GM23338 (cell line): ENCODE results near the gene DNAJC11. TPM values are rescaled to one million over a fixed set of nuclear protein-coding genes. Genes with fewer than 3 reads are reported as not detected.

ENCODE experiments used
- ATAC-seq: fragments of 200-7000 bp; cut with Tn5 transposase; 3 replicates; pipeline ENCODE4 v1.9.1; 2020
- DNase-seq: peaks from one replicate; pipeline ENCODE4 v3.0.0-alpha.2; 2015; ENCODE audit warnings: low spot score
- H2AFZ ChIP-seq: fragments of 200-600 bp; sonication (generic); 2 replicates; pipeline ENCODE4 v1.8.0; 2016; ENCODE audit warnings: antibody characterized with exemption, mild to moderate bottlenecking, moderate library complexity
- H3F3A ChIP-seq: fragments of 200-600 bp; sonication (generic); replicated peaks from 2 replicates; pipeline ENCODE4 v1.8.0; 2017; ENCODE audit warnings: antibody characterized with exemption, mixed run types, low read depth
- H3K27ac ChIP-seq: fragments of 200-600 bp; sonication (generic); 2 replicates; pipeline ENCODE4 v1.6.1; 2016; ENCODE audit warnings: low read depth
- H3K27me3 ChIP-seq: fragments of 200-600 bp; sonication (generic); 2 replicates; pipeline ENCODE4 v1.8.0; 2016; ENCODE audit warnings: mild to moderate bottlenecking, mixed run types, moderate library complexity; ENCODE audit not compliant: insufficient read depth
- H3K36me3 ChIP-seq: fragments of 200-600 bp; sonication (generic); 2 replicates; pipeline ENCODE4 v1.8.0; 2016; ENCODE audit warnings: mild to moderate bottlenecking; ENCODE audit not compliant: insufficient read depth
- H3K4me1 ChIP-seq: fragments of 200-600 bp; sonication (generic); 2 replicates; pipeline ENCODE4 v1.8.0; 2016; ENCODE audit warnings: mild to moderate bottlenecking, moderate library complexity; ENCODE audit not compliant: insufficient read depth
- H3K4me2 ChIP-seq: fragments of 200-600 bp; sonication (generic); 2 replicates; pipeline ENCODE4 v1.7.1; 2017; ENCODE audit warnings: mixed run types
- H3K4me3 ChIP-seq: fragments of 200-600 bp; sonication (generic); 2 replicates; pipeline ENCODE4 v1.6.1; 2016; ENCODE audit warnings: mixed run types
- H3K79me2 ChIP-seq: fragments of 200-600 bp; sonication (generic); replicated peaks from 2 replicates; pipeline ENCODE4 v1.8.0; 2017; ENCODE audit warnings: mild to moderate bottlenecking; ENCODE audit not compliant: insufficient read depth
- H3K9me2 ChIP-seq: fragments of 200-600 bp; sonication (generic); 2 replicates; pipeline ENCODE4 v1.8.0; 2017; ENCODE audit not compliant: insufficient read depth
- H4K20me1 ChIP-seq: fragments of 200-600 bp; sonication (generic); replicated peaks from 2 replicates; pipeline ENCODE4 v1.8.0; 2017; ENCODE audit warnings: mild to moderate bottlenecking; ENCODE audit not compliant: insufficient read depth
- H3K27ac Mint-ChIP-seq: 2 replicates; pipeline ENCODE4 v1.8.0; 2020; ENCODE audit warnings: inconsistent platforms, mild to moderate bottlenecking, moderate library complexity, mixed read lengths
- H3K27me3 Mint-ChIP-seq: 3 replicates; pipeline ENCODE4 v1.8.0; 2022; ENCODE audit warnings: low read depth, mild to moderate bottlenecking, moderate library complexity, mixed read lengths, inconsistent platforms; ENCODE audit not compliant: insufficient read depth, poor library complexity
- H3K36me3 Mint-ChIP-seq: 3 replicates; pipeline ENCODE4 v1.8.0; 2021; ENCODE audit warnings: low read depth, mild to moderate bottlenecking, inconsistent platforms, moderate library complexity, mixed read lengths
- H3K4me1 Mint-ChIP-seq: 3 replicates; pipeline ENCODE4 v1.8.0; 2020; ENCODE audit warnings: mild to moderate bottlenecking, inconsistent platforms, mixed read lengths
- H3K4me3 Mint-ChIP-seq: 3 replicates; pipeline ENCODE4 v1.8.0; 2021; ENCODE audit warnings: moderate library complexity, mild to moderate bottlenecking, inconsistent platforms, mixed read lengths
- H3K9me3 Mint-ChIP-seq: 3 replicates; pipeline ENCODE4 v1.8.0; 2020; ENCODE audit warnings: moderate library complexity, mild to moderate bottlenecking, inconsistent platforms, mixed read lengths
- CREB1 ChIP-seq: fragments of 250-450 bp; sonication (Bioruptor Pico); IDR thresholded peaks from 2 replicates; pipeline ENCODE4 v1.5.0; 2020; ENCODE audit warnings: low read depth, mild to moderate bottlenecking, moderate library complexity
- EZH2 ChIP-seq: fragments of 200-600 bp; sonication (generic); IDR thresholded peaks from one replicate; pipeline ENCODE4 v1.8.0; 2017; ENCODE audit warnings: antibody characterized with exemption, mild to moderate bottlenecking, low read depth; ENCODE audit not compliant: unreplicated experiment
- EZH2phosphoT487 ChIP-seq: fragments of 200-600 bp; sonication (generic); IDR thresholded peaks from one replicate; pipeline ENCODE4 v1.8.1; 2018; ENCODE audit warnings: antibody characterized with exemption; ENCODE audit not compliant: unreplicated experiment
- JUNB ChIP-seq: IDR thresholded peaks from one replicate; pipeline ENCODE4 v1.6.1; 2016; ENCODE audit warnings: antibody characterized with exemption; ENCODE audit not compliant: unreplicated experiment
- NANOG ChIP-seq: IDR thresholded peaks from 2 replicates; pipeline ENCODE4 v1.6.1; 2016; ENCODE audit warnings: antibody characterized with exemption, borderline replicate concordance
- POLR2AphosphoS5 ChIP-seq: IDR thresholded peaks from 2 replicates; pipeline ENCODE4 v1.6.1; 2016; ENCODE audit warnings: antibody characterized with exemption, low read depth
- STAT1 ChIP-seq: IDR thresholded peaks from one replicate; pipeline ENCODE4 v1.6.1; 2016; ENCODE audit warnings: antibody characterized with exemption; ENCODE audit not compliant: unreplicated experiment
- ZNF114 ChIP-seq: fragments of 250-450 bp; sonication (Bioruptor Pico); IDR thresholded peaks from 2 replicates; pipeline ENCODE4 v1.5.0; 2020; ENCODE audit warnings: mild to moderate bottlenecking, moderate library complexity
- ZNF331 ChIP-seq: fragments of 250-450 bp; sonication (Bioruptor Pico); IDR thresholded peaks from 2 replicates; pipeline ENCODE4 v1.5.0; 2020; ENCODE audit warnings: low read depth, mild to moderate bottlenecking, moderate library complexity
- polyA plus RNA-seq: library from polyadenylated mRNA; unstranded; fragments of >200 nt; fragmentation: Nextera tagmentation; extraction: Ambion mirVana; gene quantifications from 2 replicates; pipeline ENCODE4 v1.2.1, GENCODE V29; 2016
- total RNA-seq: library from RNA; depleted of rRNA; stranded (reverse); fragments of >200 nt; shearing (Covaris generic); gene quantifications from 2 replicates; pipeline ENCODE4 v1.2.3, GENCODE V29; 2014
- TF ChIP-seq, protein P1 (sequence below): fragments of 250-450 bp; sonication (Bioruptor Pico); IDR thresholded peaks from 2 replicates; pipeline ENCODE4 v1.5.0; 2020; ENCODE audit warnings: mild to moderate bottlenecking, moderate library complexity
- TF ChIP-seq, protein P2 (sequence below): IDR thresholded peaks from one replicate; pipeline ENCODE4 v1.6.1; 2018; ENCODE audit warnings: antibody characterized with exemption; ENCODE audit not compliant: unreplicated experiment
- TF ChIP-seq, protein P3 (sequence below), 2 experiments: fragments of 200-600 bp in 1 of 2; sonication (generic) in 1 of 2; conservative IDR thresholded peaks; 2 replicates each; pipeline versions ENCODE4 v1.5.1 to v1.6.1; 2016 to 2017; ENCODE audit warnings: antibody characterized with exemption in 2 of 2, low read depth in 2 of 2, mild to moderate bottlenecking in 2 of 2, moderate library complexity in 1 of 2

The DNAJC11 gene
- total and polyA plus RNA-seq, 2 experiments from 2014 or later = 48.4 to 67.2 TPM

DNA sequence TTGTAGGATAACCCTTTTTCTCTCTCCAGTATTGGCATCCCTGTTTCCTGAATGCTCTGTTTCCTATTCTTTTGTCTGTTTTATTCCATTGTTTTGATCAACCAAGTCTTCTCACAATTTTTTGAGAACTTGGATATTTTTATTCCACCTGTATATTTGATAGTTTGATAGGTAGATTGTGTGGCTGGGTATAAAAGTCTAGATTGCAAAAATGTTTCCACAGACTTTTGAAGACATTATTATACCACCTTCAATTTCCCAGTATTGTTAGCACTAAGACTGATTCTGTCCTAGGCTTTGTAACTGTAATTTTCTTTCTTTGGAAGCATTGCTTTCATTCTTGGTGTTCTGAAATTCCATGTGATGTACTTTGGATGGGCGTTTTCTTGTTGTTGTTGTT is 9.6 kb upstream of the DNAJC11 start:
- H3F3A ChIP-seq = no peaks in the 10 kb centered on the region
- H3K27me3 ChIP-seq = no peaks in the 10 kb centered on the region
- H3K79me2 ChIP-seq = no peaks in the 10 kb centered on the region
- DNase-seq (no peak), ATAC-seq (no peak)
- H3K4me3 Mint-ChIP-seq = no peak overlapping the region
- no peaks in the 10 kb centered on the region for H3K9me2 ChIP-seq
- H3K9me3 Mint-ChIP-seq = peaks cover 21% of the 10 kb centered on the region
- no peak overlapping the region for H3K27ac Mint-ChIP-seq
- H3K4me3 ChIP-seq = no peak overlapping the region
- no peaks in the 10 kb centered on the region; the same call in 1 of the 2 replicates for H3K4me1 ChIP-seq
- no peaks in the 10 kb centered on the region for H3K36me3 ChIP-seq
- 0 out of 3 replicates have a peak, but pooled peaks cover 3% of the 10 kb centered on the region for H3K4me1 Mint-ChIP-seq
- no peak overlapping the region for H3K27ac ChIP-seq
- H4K20me1 ChIP-seq = no peaks in the 10 kb centered on the region
- peaks cover 7% of the 10 kb centered on the region for H3K27me3 Mint-ChIP-seq
- no peak overlapping the region for H2AFZ ChIP-seq
- H3K4me2 ChIP-seq = no peak overlapping the region
- TF ChIP-seq EZH2 = no peak
- TF ChIP-seq, protein P1, sequence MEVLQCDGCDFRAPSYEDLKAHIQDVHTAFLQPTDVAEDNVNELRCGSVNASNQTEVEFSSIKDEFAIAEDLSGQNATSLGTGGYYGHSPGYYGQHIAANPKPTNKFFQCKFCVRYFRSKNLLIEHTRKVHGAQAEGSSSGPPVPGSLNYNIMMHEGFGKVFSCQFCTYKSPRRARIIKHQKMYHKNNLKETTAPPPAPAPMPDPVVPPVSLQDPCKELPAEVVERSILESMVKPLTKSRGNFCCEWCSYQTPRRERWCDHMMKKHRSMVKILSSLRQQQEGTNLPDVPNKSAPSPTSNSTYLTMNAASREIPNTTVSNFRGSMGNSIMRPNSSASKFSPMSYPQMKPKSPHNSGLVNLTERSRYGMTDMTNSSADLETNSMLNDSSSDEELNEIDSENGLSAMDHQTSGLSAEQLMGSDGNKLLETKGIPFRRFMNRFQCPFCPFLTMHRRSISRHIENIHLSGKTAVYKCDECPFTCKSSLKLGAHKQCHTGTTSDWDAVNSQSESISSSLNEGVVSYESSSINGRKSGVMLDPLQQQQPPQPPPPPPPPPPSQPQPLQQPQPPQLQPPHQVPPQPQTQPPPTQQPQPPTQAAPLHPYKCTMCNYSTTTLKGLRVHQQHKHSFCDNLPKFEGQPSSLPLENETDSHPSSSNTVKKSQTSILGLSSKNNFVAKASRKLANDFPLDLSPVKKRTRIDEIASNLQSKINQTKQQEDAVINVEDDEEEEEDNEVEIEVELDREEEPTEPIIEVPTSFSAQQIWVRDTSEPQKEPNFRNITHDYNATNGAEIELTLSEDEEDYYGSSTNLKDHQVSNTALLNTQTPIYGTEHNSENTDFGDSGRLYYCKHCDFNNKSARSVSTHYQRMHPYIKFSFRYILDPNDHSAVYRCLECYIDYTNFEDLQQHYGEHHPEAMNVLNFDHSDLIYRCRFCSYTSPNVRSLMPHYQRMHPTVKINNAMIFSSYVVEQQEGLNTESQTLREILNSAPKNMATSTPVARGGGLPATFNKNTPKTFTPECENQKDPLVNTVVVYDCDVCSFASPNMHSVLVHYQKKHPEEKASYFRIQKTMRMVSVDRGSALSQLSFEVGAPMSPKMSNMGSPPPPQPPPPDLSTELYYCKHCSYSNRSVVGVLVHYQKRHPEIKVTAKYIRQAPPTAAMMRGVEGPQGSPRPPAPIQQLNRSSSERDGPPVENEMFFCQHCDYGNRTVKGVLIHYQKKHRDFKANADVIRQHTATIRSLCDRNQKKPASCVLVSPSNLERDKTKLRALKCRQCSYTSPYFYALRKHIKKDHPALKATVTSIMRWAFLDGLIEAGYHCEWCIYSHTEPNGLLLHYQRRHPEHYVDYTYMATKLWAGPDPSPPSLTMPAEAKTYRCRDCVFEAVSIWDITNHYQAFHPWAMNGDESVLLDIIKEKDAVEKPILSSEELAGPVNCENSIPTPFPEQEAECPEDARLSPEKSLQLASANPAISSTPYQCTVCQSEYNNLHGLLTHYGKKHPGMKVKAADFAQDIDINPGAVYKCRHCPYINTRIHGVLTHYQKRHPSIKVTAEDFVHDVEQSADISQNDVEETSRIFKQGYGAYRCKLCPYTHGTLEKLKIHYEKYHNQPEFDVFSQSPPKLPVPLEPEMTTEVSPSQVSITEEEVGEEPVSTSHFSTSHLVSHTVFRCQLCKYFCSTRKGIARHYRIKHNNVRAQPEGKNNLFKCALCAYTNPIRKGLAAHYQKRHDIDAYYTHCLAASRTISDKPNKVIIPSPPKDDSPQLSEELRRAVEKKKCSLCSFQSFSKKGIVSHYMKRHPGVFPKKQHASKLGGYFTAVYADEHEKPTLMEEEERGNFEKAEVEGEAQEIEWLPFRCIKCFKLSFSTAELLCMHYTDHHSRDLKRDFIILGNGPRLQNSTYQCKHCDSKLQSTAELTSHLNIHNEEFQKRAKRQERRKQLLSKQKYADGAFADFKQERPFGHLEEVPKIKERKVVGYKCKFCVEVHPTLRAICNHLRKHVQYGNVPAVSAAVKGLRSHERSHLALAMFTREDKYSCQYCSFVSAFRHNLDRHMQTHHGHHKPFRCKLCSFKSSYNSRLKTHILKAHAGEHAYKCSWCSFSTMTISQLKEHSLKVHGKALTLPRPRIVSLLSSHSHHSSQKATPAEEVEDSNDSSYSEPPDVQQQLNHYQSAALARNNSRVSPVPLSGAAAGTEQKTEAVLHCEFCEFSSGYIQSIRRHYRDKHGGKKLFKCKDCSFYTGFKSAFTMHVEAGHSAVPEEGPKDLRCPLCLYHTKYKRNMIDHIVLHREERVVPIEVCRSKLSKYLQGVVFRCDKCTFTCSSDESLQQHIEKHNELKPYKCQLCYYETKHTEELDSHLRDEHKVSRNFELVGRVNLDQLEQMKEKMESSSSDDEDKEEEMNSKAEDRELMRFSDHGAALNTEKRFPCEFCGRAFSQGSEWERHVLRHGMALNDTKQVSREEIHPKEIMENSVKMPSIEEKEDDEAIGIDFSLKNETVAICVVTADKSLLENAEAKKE (CRISPR knock-in tag) = no peak
- no peak for TF ChIP-seq JUNB
- no peak for TF ChIP-seq ZNF114 (CRISPR knock-in tag)
- no peak for TF ChIP-seq NANOG
- no peak for TF ChIP-seq POLR2AphosphoS5
- TF ChIP-seq, protein P2, sequence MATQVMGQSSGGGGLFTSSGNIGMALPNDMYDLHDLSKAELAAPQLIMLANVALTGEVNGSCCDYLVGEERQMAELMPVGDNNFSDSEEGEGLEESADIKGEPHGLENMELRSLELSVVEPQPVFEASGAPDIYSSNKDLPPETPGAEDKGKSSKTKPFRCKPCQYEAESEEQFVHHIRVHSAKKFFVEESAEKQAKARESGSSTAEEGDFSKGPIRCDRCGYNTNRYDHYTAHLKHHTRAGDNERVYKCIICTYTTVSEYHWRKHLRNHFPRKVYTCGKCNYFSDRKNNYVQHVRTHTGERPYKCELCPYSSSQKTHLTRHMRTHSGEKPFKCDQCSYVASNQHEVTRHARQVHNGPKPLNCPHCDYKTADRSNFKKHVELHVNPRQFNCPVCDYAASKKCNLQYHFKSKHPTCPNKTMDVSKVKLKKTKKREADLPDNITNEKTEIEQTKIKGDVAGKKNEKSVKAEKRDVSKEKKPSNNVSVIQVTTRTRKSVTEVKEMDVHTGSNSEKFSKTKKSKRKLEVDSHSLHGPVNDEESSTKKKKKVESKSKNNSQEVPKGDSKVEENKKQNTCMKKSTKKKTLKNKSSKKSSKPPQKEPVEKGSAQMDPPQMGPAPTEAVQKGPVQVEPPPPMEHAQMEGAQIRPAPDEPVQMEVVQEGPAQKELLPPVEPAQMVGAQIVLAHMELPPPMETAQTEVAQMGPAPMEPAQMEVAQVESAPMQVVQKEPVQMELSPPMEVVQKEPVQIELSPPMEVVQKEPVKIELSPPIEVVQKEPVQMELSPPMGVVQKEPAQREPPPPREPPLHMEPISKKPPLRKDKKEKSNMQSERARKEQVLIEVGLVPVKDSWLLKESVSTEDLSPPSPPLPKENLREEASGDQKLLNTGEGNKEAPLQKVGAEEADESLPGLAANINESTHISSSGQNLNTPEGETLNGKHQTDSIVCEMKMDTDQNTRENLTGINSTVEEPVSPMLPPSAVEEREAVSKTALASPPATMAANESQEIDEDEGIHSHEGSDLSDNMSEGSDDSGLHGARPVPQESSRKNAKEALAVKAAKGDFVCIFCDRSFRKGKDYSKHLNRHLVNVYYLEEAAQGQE = no peak
- no peak for TF ChIP-seq STAT1
- TF ChIP-seq EZH2phosphoT487 = no peak
- TF ChIP-seq, protein P3, sequence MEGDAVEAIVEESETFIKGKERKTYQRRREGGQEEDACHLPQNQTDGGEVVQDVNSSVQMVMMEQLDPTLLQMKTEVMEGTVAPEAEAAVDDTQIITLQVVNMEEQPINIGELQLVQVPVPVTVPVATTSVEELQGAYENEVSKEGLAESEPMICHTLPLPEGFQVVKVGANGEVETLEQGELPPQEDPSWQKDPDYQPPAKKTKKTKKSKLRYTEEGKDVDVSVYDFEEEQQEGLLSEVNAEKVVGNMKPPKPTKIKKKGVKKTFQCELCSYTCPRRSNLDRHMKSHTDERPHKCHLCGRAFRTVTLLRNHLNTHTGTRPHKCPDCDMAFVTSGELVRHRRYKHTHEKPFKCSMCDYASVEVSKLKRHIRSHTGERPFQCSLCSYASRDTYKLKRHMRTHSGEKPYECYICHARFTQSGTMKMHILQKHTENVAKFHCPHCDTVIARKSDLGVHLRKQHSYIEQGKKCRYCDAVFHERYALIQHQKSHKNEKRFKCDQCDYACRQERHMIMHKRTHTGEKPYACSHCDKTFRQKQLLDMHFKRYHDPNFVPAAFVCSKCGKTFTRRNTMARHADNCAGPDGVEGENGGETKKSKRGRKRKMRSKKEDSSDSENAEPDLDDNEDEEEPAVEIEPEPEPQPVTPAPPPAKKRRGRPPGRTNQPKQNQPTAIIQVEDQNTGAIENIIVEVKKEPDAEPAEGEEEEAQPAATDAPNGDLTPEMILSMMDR (conservative IDR thresholded peaks at IDR 0.05; ENCODE audit: low read depth in 2 of 2) = no peak
- no peak for TF ChIP-seq CREB1 (CRISPR knock-in tag)
- no peak for TF ChIP-seq ZNF331
- peaks cover under 1% of the 10 kb centered on the region; the same call in 2 of the 3 replicates for H3K36me3 Mint-ChIP-seq
